IPS-11a (cell line): Measurements from ENCODE around the gene IMMP1L.
A peak's percentile ranks its signal among the peaks of the same experiment; 100 is the strongest.
"Not testable (repeated sequence)": the region's sequence is repeated elsewhere in the genome, so short reads cannot be mapped to it uniquely, and the experiment has no call there.

Source experiments
- H3K4me3 ChIP-seq: one replicate; pipeline ENCODE4 v1.5.1; 2013; ENCODE audit warnings: low read depth, low read length, control low read depth

Gene IMMP1L

GRCh38 chr11:31509429-31510345 is at the start of gene IMMP1L, which contains the start of gene ELP4:
Gene IMMP1L, minus strand, starts transcription at chr11:31509622. Its CDS starts 46,346 bp downstream, at chr11:31463276.
Gene ELP4, plus strand, starts transcription at chr11:31509767. Its CDS starts 18 bp downstream, at chr11:31509785.
- H3K4me3 ChIP-seq: peak within 1 kb of the TSS; percentile 98

GRCh38 chr11:31558001-31558400 is 48.6 kb upstream of the IMMP1L start:
- H3K4me3 ChIP-seq: no peak overlapping the region

GRCh38 chr11:31555938-31556337 is 46.5 kb upstream of the IMMP1L start:
- no peak overlapping the region for H3K4me3 ChIP-seq

- H3K4me3 ChIP-seq: no peak overlapping the region
Measured at GRCh38 chr11:31542862-31543261, 33.4 kb upstream of the IMMP1L start.

- no peak overlapping the region for H3K4me3 ChIP-seq
Measured at GRCh38 chr11:31535479-31535878, 26.1 kb upstream of the IMMP1L start.

GRCh38 chr11:31531293-31531692 is 21.9 kb upstream of the IMMP1L start:
- H3K4me3 ChIP-seq: no peak overlapping the region

GRCh38 chr11:31529701-31530100 is 20.3 kb upstream of the IMMP1L start:
- no peak overlapping the region for H3K4me3 ChIP-seq

- no peak overlapping the region for H3K4me3 ChIP-seq
Measured at GRCh38 chr11:31529189-31529588, 19.8 kb upstream of the IMMP1L start.

GRCh38 chr11:31521497-31522150 is 12.2 kb upstream of the IMMP1L start:
- H3K4me3 ChIP-seq: no peak overlapping the region

- H3K4me3 ChIP-seq: no peak overlapping the region
Measured at GRCh38 chr11:31512117-31512516, 2.7 kb upstream of the IMMP1L start.

GRCh38 chr11:31509051-31509428 is 382 bp downstream of the IMMP1L start:
- H3K4me3 ChIP-seq: peak overlapping the region; percentile 98

- H3K4me3 ChIP-seq: no peak overlapping the region
Measured at GRCh38 chr11:31500560-31500959, 8.9 kb downstream of the IMMP1L start.

GRCh38 chr11:31499576-31500178 is 9.7 kb downstream of the IMMP1L start:
- no peak overlapping the region for H3K4me3 ChIP-seq

- H3K4me3 ChIP-seq: not testable (repeated sequence)
Measured at GRCh38 chr11:31493762-31494161, 15.7 kb downstream of the IMMP1L start.

GRCh38 chr11:31493235-31493634 is 16.2 kb downstream of the IMMP1L start:
- H3K4me3 ChIP-seq: no peak overlapping the region

- no peak overlapping the region for H3K4me3 ChIP-seq
Measured at GRCh38 chr11:31492320-31492913, 17.0 kb downstream of the IMMP1L start.

- H3K4me3 ChIP-seq: no peak overlapping the region
Measured at GRCh38 chr11:31487848-31488247, 21.6 kb downstream of the IMMP1L start.

GRCh38 chr11:31484497-31484896 is 24.9 kb downstream of the IMMP1L start:
- H3K4me3 ChIP-seq: no peak overlapping the region

GRCh38 chr11:31480930-31481329 is 28.5 kb downstream of the IMMP1L start:
- H3K4me3 ChIP-seq: no peak overlapping the region

- no peak overlapping the region for H3K4me3 ChIP-seq
Measured at GRCh38 chr11:31479066-31479465, 30.4 kb downstream of the IMMP1L start.

- H3K4me3 ChIP-seq: no peak overlapping the region
Measured at GRCh38 chr11:31478223-31478590, 31.2 kb downstream of the IMMP1L start.
